Neuronal stem cell (in vitro differentiated cells): ENCODE measurements around the gene GDAP2. TPM values are rescaled to one million over a fixed set of nuclear protein-coding genes. Genes with fewer than 3 reads are reported as not detected.

Experiments
- DNase-seq: peaks from one replicate; pipeline ENCODE4 v3.0.0-alpha.2; 2013; ENCODE audit warnings: low spot score
- H2AFZ ChIP-seq: one replicate; pipeline ENCODE4 v1.6.1; 2013; ENCODE audit warnings: mild to moderate bottlenecking, low read length, inconsistent platforms
- H2AK5ac ChIP-seq: 2 replicates; pipeline ENCODE4 v1.6.1; 2013; ENCODE audit warnings: low read depth, mild to moderate bottlenecking, inconsistent platforms, low read length, moderate library complexity, mixed read lengths
- H2BK120ac ChIP-seq: 2 replicates; pipeline ENCODE4 v1.6.1; 2013; ENCODE audit warnings: low read depth, mild to moderate bottlenecking, inconsistent platforms, low read length, moderate library complexity, mixed read lengths
- H2BK12ac ChIP-seq: one replicate; pipeline ENCODE4 v1.6.1; 2013; ENCODE audit warnings: low read length, inconsistent platforms
- H2BK15ac ChIP-seq: 2 replicates; pipeline ENCODE4 v1.6.1; 2013; ENCODE audit warnings: mild to moderate bottlenecking, low read length, inconsistent platforms, mixed read lengths
- H2BK5ac ChIP-seq: one replicate; pipeline ENCODE4 v1.6.1; 2013; ENCODE audit warnings: inconsistent platforms, mild to moderate bottlenecking, low read length, moderate library complexity
- H3K14ac ChIP-seq: one replicate; pipeline ENCODE4 v1.6.1; 2013; ENCODE audit warnings: low read length, inconsistent platforms
- H3K18ac ChIP-seq: 2 replicates; pipeline ENCODE4 v1.6.1; 2013; ENCODE audit warnings: low read length, inconsistent platforms
- H3K23ac ChIP-seq: 2 replicates; pipeline ENCODE4 v1.6.1; 2013; ENCODE audit warnings: low read depth, mild to moderate bottlenecking, mixed read lengths, low read length, inconsistent platforms; ENCODE audit not compliant: poor library complexity
- H3K27ac ChIP-seq: replicated peaks from 3 replicates; pipeline ENCODE4 v1.5.1; 2013; ENCODE audit warnings: low read length, inconsistent platforms
- H3K27me3 ChIP-seq, 3 experiments: 2 replicates each; pipeline ENCODE4 v1.6.1; 2013; ENCODE audit warnings: low read length in 3 of 3, mild to moderate bottlenecking in 2 of 3, inconsistent platforms in 1 of 3, low read depth in 1 of 3, mixed read lengths in 1 of 3, moderate library complexity in 1 of 3; ENCODE audit not compliant: control insufficient read depth in 3 of 3, insufficient read depth in 3 of 3
- H3K36me3 ChIP-seq, 2 donors: replicated peaks in 1 of 2; 2 replicates each; pipeline ENCODE4 v1.6.1; 2013; ENCODE audit warnings: low read length in 2 of 2; ENCODE audit not compliant: control insufficient read depth in 2 of 2, insufficient read depth in 2 of 2
- H3K4ac ChIP-seq: 2 replicates; pipeline ENCODE4 v1.6.1; 2013; ENCODE audit warnings: inconsistent platforms, mild to moderate bottlenecking, low read length, moderate library complexity
- H3K4me1 ChIP-seq, 2 donors: 1 replicate in 1 of 2; 2 replicates in 1 of 2; pipeline ENCODE4 v1.6.1; 2013; ENCODE audit warnings: low read length in 2 of 2, low read depth in 1 of 2; ENCODE audit not compliant: control insufficient read depth in 2 of 2, insufficient read depth in 1 of 2
- H3K4me2 ChIP-seq: one replicate; pipeline ENCODE4 v1.6.1; 2013; ENCODE audit warnings: mild to moderate bottlenecking, low read length, inconsistent platforms; ENCODE audit not compliant: insufficient read depth, poor library complexity, severe bottlenecking
- H3K4me3 ChIP-seq, 2 donors: 2 replicates each; pipeline ENCODE4 v1.5.1; 2013; ENCODE audit warnings: low read length in 2 of 2, mild to moderate bottlenecking in 2 of 2, inconsistent platforms in 1 of 2, moderate library complexity in 1 of 2
- H3K79me1 ChIP-seq: one replicate; pipeline ENCODE4 v1.6.1; 2013; ENCODE audit warnings: low read depth, mild to moderate bottlenecking, inconsistent platforms, low read length, moderate library complexity
- H3K9ac ChIP-seq: one replicate; pipeline ENCODE4 v1.6.1; 2013; ENCODE audit warnings: mild to moderate bottlenecking, low read depth, low read length, inconsistent platforms; ENCODE audit not compliant: poor library complexity
- H3K9me3 ChIP-seq, 2 donors: replicated peaks in 1 of 2; 2 replicates each; pipeline versions ENCODE3 to v1.6.1; 2013; ENCODE audit warnings: low read length in 2 of 2, mild to moderate bottlenecking in 2 of 2, inconsistent platforms in 1 of 2, low read depth in 1 of 2, mixed read lengths in 1 of 2, moderate library complexity in 1 of 2; ENCODE audit not compliant: control insufficient read depth in 2 of 2, insufficient read depth in 1 of 2
- H4K8ac ChIP-seq: one replicate; pipeline ENCODE4 v1.6.1; 2013; ENCODE audit warnings: low read depth, mild to moderate bottlenecking, inconsistent platforms, low read length, moderate library complexity
- H4K91ac ChIP-seq: one replicate; pipeline ENCODE4 v1.6.1; 2013; ENCODE audit warnings: low read length, low read depth, mild to moderate bottlenecking, inconsistent platforms; ENCODE audit not compliant: poor library complexity
- WGBS, 2 donors: extraction: QIAGEN DNeasy Blood & Tissue Kit; methylation state at CpG; one replicate each; pipeline ENCODE4 v1.1.7; 2013; ENCODE audit warnings: missing lambda C conversion rate in 2 of 2, mixed read lengths in 1 of 2; ENCODE audit not compliant: insufficient read length in 2 of 2, insufficient replicate concordance in 1 of 2; ENCODE audit errors: extremely low coverage in 2 of 2; 5-methylcytosine and 5-hydroxymethylcytosine counted together
- polyA plus RNA-seq, 2 experiments: library from polyadenylated mRNA; stranded (reverse); fragments of 200-250 nt; gene quantifications; one replicate each; pipeline ENCODE4 v1.2.3, GENCODE V29; 2013

Gene GDAP2, protein sequence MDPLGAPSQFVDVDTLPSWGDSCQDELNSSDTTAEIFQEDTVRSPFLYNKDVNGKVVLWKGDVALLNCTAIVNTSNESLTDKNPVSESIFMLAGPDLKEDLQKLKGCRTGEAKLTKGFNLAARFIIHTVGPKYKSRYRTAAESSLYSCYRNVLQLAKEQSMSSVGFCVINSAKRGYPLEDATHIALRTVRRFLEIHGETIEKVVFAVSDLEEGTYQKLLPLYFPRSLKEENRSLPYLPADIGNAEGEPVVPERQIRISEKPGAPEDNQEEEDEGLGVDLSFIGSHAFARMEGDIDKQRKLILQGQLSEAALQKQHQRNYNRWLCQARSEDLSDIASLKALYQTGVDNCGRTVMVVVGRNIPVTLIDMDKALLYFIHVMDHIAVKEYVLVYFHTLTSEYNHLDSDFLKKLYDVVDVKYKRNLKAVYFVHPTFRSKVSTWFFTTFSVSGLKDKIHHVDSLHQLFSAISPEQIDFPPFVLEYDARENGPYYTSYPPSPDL
- polyA plus RNA-seq (2013, experiment 1 of 2), result 10.0 TPM
- polyA plus RNA-seq (2013, experiment 2 of 2), result 9.0 TPM

GRCh38 chr1:117929343-117930172 is at the start of gene GDAP2, which contains the start of gene WDR3:
Gene GDAP2 (minus strand): TSS chr1:117929621. CDS start chr1:117920357, 9,264 bp downstream.
Gene WDR3 (plus strand): TSS chr1:117929739. CDS start chr1:117933320, 3,581 bp downstream.
- Histone ChIP-seq H3K18ac (peak within 1 kb of the TSS; percentile 78), H2BK15ac (no peak within 1 kb of the TSS), H2BK12ac (no peak within 1 kb of the TSS), H3K4me2 (peak within 1 kb of the TSS; percentile 96), H3K4ac (no peak within 1 kb of the TSS), H3K23ac (peak within 1 kb of the TSS; percentile 16), H3K4me3 (peak within 1 kb of the TSS; percentile 81 to 100), H2BK5ac (peak within 1 kb of the TSS; percentile 93), H3K27me3 (no peaks in the 10 kb centered on the region), H2AK5ac (peak within 1 kb of the TSS; percentile 89), H3K36me3 (peaks cover 2 to 22% of the 10 kb centered on the region in 2 donors), H3K27ac (peak within 1 kb of the TSS; percentile 63), H3K79me1 (peaks cover 9% of the 10 kb centered on the region), H3K14ac (peak within 1 kb of the TSS; percentile 22), H2BK120ac (no peak within 1 kb of the TSS), H4K91ac (no peak within 1 kb of the TSS), H3K4me1 (peaks cover 5 to 9% of the 10 kb centered on the region in 2 donors), H4K8ac (peak within 1 kb of the TSS; percentile 90), H2AFZ (peak within 1 kb of the TSS; percentile 93), H3K9ac (peak within 1 kb of the TSS; percentile 92), H3K9me3 (peaks cover 0 to 2% of the 10 kb centered on the region in 2 donors)
- no CpG with 5 or more reads among the region's 64 CpGs for WGBS, 2 donors
- DNase-seq, result peak; percentile 92

DNA sequence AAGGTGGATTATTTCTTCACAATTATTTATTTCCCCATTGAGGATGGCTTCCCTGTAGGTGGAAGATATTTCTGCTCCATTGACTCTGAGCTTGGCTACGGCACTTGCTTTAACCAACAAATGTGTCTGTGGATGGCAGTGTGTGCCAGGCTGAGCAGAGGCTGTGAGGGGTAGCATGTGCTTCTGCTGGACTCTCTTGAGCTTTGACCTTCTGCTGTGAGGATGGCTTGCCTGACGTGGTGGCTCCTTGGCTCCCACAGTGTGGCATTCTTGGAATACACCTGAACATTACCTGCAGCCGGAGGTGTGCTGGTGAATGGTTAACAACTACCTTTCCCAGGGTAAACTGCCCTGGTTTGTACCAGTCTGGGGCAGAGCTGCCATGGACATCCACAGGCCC is 47.0 kb upstream of the GDAP2 start:
- Histone ChIP-seq H3K27me3 (peaks cover 0 to 3% (median 0%) of the 10 kb centered on the region in 3 experiments), H3K4me3 (no peak overlapping the region), H3K14ac (no peak overlapping the region), H3K23ac (peak overlapping the region; percentile 65), H3K79me1 (no peaks in the 10 kb centered on the region), H3K18ac (no peak overlapping the region), H3K4ac (no peak overlapping the region), H2BK120ac (no peak overlapping the region), H2BK5ac (no peak overlapping the region), H2BK12ac (no peak overlapping the region), H3K4me2 (no peak overlapping the region), H3K9ac (no peak overlapping the region), H3K9me3 (no peaks in the 10 kb centered on the region), H4K8ac (no peak overlapping the region), H2BK15ac (no peak overlapping the region), H3K36me3 (no peaks in the 10 kb centered on the region), H3K27ac (no peak overlapping the region), H2AFZ (no peak overlapping the region), H2AK5ac (no peak overlapping the region), H3K4me1 (no peaks in the 10 kb centered on the region), H4K91ac (no peak overlapping the region)
- DNase-seq, result no peak
- no CpG with 5 or more reads among the region's 3 CpGs for WGBS, 2 donors

DNA sequence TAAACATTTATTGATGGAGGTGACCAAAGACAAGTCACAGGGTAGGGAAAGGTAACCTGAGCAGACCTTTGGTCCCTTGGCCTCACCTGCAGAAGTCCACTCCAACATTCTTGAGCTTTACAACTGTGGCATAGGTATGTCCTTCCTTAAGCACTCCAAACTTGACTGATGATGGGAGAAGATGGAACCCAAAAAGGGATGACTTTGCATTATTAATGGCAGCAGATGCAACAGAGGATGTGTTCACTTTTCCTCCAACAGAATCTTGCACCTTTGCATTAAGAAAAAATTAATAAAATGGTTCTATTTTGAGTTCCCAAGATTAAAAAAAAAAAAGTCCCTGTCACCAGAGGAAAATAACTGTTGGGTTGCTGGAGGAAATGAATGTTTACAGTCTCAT is 42.4 kb upstream of the GDAP2 start:
- H4K8ac ChIP-seq, result no peak overlapping the region
- H3K27me3 ChIP-seq, result no peaks in the 10 kb centered on the region
- H2BK15ac ChIP-seq, result no peak overlapping the region

GRCh38 chr1:117970252-117970651 is 40.8 kb upstream of the GDAP2 start:
- H3K23ac ChIP-seq, result no peak overlapping the region
- H3K27ac ChIP-seq, result no peak overlapping the region
- peaks cover 0 to 2% of the 10 kb centered on the region in 2 donors for H3K36me3 ChIP-seq
- H2BK12ac ChIP-seq, result no peak overlapping the region
- no peak overlapping the region for H2BK5ac ChIP-seq
- no peak overlapping the region for H2BK15ac ChIP-seq
- no peak overlapping the region for H4K8ac ChIP-seq
- H3K4me3 ChIP-seq, result no peak overlapping the region
- H4K91ac ChIP-seq, result no peak overlapping the region
- H3K9me3 ChIP-seq, result no peaks in the 10 kb centered on the region
- no peak overlapping the region for H2AK5ac ChIP-seq
- no peak overlapping the region for H3K4ac ChIP-seq
- DNase-seq, result peak; percentile 38
- H3K18ac ChIP-seq, result no peak overlapping the region
- no peaks in the 10 kb centered on the region for H3K79me1 ChIP-seq
- peak overlapping the region; percentile 85 for H2AFZ ChIP-seq
- no peak overlapping the region for H3K14ac ChIP-seq
- H2BK120ac ChIP-seq, result no peak overlapping the region
- WGBS, 2 donors, result no CpG with 5 or more reads among the region's 9 CpGs
- no peak overlapping the region for H3K4me2 ChIP-seq
- no peak overlapping the region for H3K9ac ChIP-seq
- H3K27me3 ChIP-seq, result no peaks in the 10 kb centered on the region
- peaks cover 7 to 11% of the 10 kb centered on the region in 2 donors for H3K4me1 ChIP-seq

More for the DNA sequence above, 42.4 kb upstream of the GDAP2 start:
- Histone ChIP-seq H3K14ac (no peak overlapping the region), H3K4ac (no peak overlapping the region), H2BK12ac (no peak overlapping the region), H3K79me1 (no peaks in the 10 kb centered on the region), H3K4me2 (no peak overlapping the region), H4K91ac (no peak overlapping the region), H3K9me3 (no peaks in the 10 kb centered on the region), H3K18ac (no peak overlapping the region), H2BK120ac (no peak overlapping the region), H3K4me3 (no peak overlapping the region), H3K4me1 (peaks cover 7 to 11% of the 10 kb centered on the region in 2 donors), H3K9ac (no peak overlapping the region), H2BK5ac (no peak overlapping the region), H3K23ac (no peak overlapping the region), H3K27ac (no peak overlapping the region), H2AK5ac (no peak overlapping the region), H2AFZ (no peak overlapping the region), H3K36me3 (no peaks in the 10 kb centered on the region)
- no peak for DNase-seq
